Measurements from ENCODE around the gene MYF5.

DNA sequence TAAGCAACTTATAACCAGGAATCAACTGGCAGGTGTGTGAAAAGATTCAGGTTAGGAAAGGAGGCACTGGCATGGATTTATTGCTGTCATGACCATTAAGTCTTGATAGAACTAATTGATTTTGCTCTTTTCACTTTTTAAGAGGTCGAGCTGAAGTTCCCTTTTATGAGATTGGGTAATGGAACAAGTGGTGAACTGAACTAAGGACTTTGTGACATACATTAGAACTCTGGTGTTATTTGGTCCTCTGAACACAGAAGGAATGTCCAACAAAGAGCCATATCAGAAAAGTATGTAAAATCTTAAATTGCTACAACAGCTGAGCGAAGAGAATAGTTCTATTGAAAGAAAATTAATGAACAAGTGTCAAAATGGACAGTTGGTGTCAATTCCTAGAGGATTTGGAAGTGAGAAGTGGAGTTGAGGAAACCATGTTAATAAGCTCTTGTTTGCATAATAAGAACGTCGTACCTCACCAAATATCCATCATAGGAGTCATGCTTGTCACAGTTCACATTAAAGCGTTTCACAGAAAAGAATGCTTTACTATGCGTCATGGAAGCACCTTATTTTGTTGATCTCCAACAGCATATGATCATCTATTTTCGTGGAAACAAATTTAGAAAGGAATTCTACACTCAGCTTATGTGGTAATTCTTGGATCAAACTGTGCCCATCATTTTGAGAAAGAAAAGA, 17.7 kb upstream of the MYF5 start:
- TF ChIP-seq, protein P1, sequence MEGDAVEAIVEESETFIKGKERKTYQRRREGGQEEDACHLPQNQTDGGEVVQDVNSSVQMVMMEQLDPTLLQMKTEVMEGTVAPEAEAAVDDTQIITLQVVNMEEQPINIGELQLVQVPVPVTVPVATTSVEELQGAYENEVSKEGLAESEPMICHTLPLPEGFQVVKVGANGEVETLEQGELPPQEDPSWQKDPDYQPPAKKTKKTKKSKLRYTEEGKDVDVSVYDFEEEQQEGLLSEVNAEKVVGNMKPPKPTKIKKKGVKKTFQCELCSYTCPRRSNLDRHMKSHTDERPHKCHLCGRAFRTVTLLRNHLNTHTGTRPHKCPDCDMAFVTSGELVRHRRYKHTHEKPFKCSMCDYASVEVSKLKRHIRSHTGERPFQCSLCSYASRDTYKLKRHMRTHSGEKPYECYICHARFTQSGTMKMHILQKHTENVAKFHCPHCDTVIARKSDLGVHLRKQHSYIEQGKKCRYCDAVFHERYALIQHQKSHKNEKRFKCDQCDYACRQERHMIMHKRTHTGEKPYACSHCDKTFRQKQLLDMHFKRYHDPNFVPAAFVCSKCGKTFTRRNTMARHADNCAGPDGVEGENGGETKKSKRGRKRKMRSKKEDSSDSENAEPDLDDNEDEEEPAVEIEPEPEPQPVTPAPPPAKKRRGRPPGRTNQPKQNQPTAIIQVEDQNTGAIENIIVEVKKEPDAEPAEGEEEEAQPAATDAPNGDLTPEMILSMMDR (IDR thresholded peaks at IDR 0.05): no peak
- TF ChIP-seq POLR2A (IDR thresholded peaks at IDR 0.05): no peak

Data from esophagus squamous epithelium (tissue), 4 donors.